Subcutaneous adipose tissue (tissue), 4 donors: ENCODE data around the gene ARAP3. TPM values are rescaled to one million over a fixed set of nuclear protein-coding genes. Genes with fewer than 3 reads are reported as not detected.

Experiments
- CTCF ChIP-seq: fragments of 450-650 bp; IDR thresholded peaks from one replicate; pipeline ENCODE4 v1.5.1; 2016; ENCODE audit warnings: low read depth, mild to moderate bottlenecking, control low read depth, antibody characterized with exemption, moderate library complexity
- total RNA-seq, 4 donors: library from RNA; depleted of rRNA; stranded (reverse); fragments of >200 nt; gene quantifications; one replicate each; pipeline ENCODE4 v1.1.0, GENCODE V29; 2016

ARAP3 gene
- total RNA-seq, 4 donors from 2014 or later = 3.7 to 17.3 (median 5.1) TPM

GRCh38 chr5:141686648-141687416, 4.8 kb upstream of the ARAP3 start:
- TF ChIP-seq CTCF = no peak

- TF ChIP-seq CTCF = no peak
These were observed 3.6 kb upstream of the ARAP3 start for GRCh38 chr5:141685591-141685990.

GRCh38 chr5:141683596-141684141, 1.6 kb upstream of the ARAP3 start:
- no peak for TF ChIP-seq CTCF

GRCh38 chr5:141681295-141681694, 735 bp downstream of the ARAP3 start:
- no peak for TF ChIP-seq CTCF

- TF ChIP-seq CTCF = no peak
These were observed 1.3 kb downstream of the ARAP3 start for GRCh38 chr5:141680751-141681201.

- TF ChIP-seq CTCF = no peak
These were observed 1.9 kb downstream of the ARAP3 start for GRCh38 chr5:141680178-141680577.

GRCh38 chr5:141677415-141677814, 4.6 kb downstream of the ARAP3 start:
- TF ChIP-seq CTCF = no peak
